Measurements from ENCODE around the gene SPRYD3. TPM values are rescaled to one million over a fixed set of nuclear protein-coding genes. Genes with fewer than 3 reads are reported as not detected.

SPRYD3 gene
- total RNA-seq, 4 donors from 2014 or later, result 21.0 to 39.5 (median 28.4) TPM

DNA sequence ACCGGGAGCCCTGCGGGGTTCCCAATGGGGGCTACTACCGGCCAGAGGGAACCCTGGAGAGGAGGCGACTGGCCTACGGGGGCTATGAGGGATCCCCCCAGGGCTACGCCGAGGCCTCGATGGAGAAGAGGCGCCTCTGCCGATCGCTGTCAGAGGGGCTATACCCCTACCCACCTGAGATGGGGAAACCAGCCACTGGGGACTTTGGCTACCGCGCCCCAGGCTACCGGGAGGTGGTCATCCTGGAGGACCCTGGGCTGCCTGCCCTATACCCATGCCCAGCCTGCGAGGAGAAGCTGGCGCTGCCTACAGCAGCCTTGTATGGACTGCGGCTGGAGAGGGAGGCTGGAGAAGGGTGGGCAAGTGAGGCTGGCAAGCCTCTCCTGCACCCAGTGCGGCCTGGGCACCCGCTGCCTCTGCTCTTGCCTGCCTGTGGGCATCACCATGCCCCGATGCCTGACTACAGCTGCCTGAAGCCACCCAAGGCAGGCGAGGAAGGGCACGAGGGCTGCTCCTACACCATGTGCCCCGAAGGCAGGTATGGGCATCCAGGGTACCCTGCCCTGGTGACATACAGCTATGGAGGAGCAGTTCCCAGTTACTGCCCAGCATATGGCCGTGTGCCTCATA is 19.6 kb downstream of the SPRYD3 start:
- 14 to 87% methylated on average over 1 to 24 of the region's 24 CpGs for WGBS, 2 donors
- no peak overlapping the region for H3K4me3 ChIP-seq (ENCODE audit: low read depth, poor library complexity, severe bottlenecking)
- no peak for TF ChIP-seq POLR2A (IDR thresholded peaks at IDR 0.05)
- TF ChIP-seq, protein P1, sequence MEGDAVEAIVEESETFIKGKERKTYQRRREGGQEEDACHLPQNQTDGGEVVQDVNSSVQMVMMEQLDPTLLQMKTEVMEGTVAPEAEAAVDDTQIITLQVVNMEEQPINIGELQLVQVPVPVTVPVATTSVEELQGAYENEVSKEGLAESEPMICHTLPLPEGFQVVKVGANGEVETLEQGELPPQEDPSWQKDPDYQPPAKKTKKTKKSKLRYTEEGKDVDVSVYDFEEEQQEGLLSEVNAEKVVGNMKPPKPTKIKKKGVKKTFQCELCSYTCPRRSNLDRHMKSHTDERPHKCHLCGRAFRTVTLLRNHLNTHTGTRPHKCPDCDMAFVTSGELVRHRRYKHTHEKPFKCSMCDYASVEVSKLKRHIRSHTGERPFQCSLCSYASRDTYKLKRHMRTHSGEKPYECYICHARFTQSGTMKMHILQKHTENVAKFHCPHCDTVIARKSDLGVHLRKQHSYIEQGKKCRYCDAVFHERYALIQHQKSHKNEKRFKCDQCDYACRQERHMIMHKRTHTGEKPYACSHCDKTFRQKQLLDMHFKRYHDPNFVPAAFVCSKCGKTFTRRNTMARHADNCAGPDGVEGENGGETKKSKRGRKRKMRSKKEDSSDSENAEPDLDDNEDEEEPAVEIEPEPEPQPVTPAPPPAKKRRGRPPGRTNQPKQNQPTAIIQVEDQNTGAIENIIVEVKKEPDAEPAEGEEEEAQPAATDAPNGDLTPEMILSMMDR (IDR thresholded peaks at IDR 0.05), result no peak
- peak in 1 of 2 donors; percentile 15 for DNase-seq (ENCODE audit: low spot score in 2 of 2)
- intact Hi-C loops (cut with DNase I; ENCODE audit: low total_unique reads), result loop anchor here (10.0 kb wide), 1 partner anchor 135 kb away; no protein-coding TSS in a partner anchor

DNA sequence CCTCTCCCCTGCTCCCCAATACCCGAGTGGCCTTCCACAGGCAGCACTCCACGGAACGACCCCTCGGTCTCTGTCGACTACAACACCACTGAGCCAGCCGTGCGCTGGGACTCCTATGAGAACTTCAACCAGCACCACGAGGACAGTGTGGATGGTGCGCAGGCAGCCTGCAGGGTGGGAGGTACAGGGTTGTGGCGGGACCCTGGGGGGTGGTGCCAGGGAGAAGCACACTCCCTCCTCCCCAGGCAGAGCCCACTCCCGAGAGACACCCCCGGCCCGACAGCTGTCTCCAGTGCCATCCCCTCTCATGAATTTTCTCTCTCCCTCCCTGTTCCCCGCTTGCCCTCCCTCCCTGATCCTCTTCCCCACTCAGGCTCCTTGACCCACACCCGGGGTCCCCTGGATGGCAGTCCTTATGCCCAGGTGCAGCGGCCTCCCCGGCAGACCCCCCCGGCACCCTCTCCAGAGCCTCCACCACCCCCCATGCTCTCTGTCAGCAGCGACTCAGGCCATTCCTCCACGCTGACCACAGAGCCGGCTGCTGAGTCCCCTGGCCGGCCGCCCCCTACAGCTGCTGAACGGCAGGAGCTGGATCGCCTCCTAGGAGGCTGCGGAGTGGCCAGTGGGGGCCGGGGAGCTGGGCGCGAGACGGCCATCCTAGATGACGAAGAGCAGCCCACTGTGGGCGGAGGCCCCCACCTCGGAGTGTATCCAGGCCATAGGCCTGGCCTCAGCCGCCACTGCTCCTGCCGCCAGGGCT is 20.3 kb downstream of the SPRYD3 start:
- intact Hi-C loops (cut with DNase I; ENCODE audit: low total_unique reads), result no loop called here
- no peak overlapping the region for H3K4me3 ChIP-seq (ENCODE audit: low read depth, poor library complexity, severe bottlenecking)
- TF ChIP-seq, protein P1 (IDR thresholded peaks at IDR 0.05), result no peak
- TF ChIP-seq POLR2A (IDR thresholded peaks at IDR 0.05), result no peak
- WGBS, 2 donors, result 81 to 84% methylated on average over 24 to 27 of the region's 35 CpGs
- DNase-seq (ENCODE audit: low spot score in 2 of 2), result peak in 1 of 2 donors; percentile 15

GRCh38 chr12:53057816-53058500 is 21.2 kb downstream of the SPRYD3 start:
- no peak for TF ChIP-seq POLR2A (IDR thresholded peaks at IDR 0.05)
- TF ChIP-seq, protein P1 (IDR thresholded peaks at IDR 0.05), result no peak
- DNase-seq (ENCODE audit: low spot score in 2 of 2), result peak in 1 of 2 donors; percentile 84
- WGBS, 2 donors, result 88 to 89% methylated on average over 13 of the region's 13 CpGs
- H3K4me3 ChIP-seq (ENCODE audit: low read depth, poor library complexity, severe bottlenecking), result no peak overlapping the region
- intact Hi-C loops (cut with DNase I; ENCODE audit: low total_unique reads), result no loop called here

GRCh38 chr12:53056901-53057300 is 22.3 kb downstream of the SPRYD3 start:
- TF ChIP-seq, protein P1 (IDR thresholded peaks at IDR 0.05), result no peak
- no peak for TF ChIP-seq POLR2A (IDR thresholded peaks at IDR 0.05)
- DNase-seq (ENCODE audit: low spot score in 2 of 2), result no peak
- intact Hi-C loops (cut with DNase I; ENCODE audit: low total_unique reads), result no loop called here

GRCh38 chr12:53056296-53056695 is 22.9 kb downstream of the SPRYD3 start:
- intact Hi-C loops (cut with DNase I; ENCODE audit: low total_unique reads), result no loop called here
- TF ChIP-seq, protein P1 (IDR thresholded peaks at IDR 0.05), result no peak
- no peak for TF ChIP-seq POLR2A (IDR thresholded peaks at IDR 0.05)
- peak in 1 of 2 donors; percentile 79 for DNase-seq (ENCODE audit: low spot score in 2 of 2)
- H3K4me3 ChIP-seq (ENCODE audit: low read depth, poor library complexity, severe bottlenecking), result no peak overlapping the region
- 79 to 83% methylated on average over 5 of the region's 5 CpGs for WGBS, 2 donors

More at GRCh38 chr12:53056901-53057300, 22.3 kb downstream of the SPRYD3 start:
- H3K4me3 ChIP-seq (ENCODE audit: low read depth, poor library complexity, severe bottlenecking), result no peak overlapping the region
- 86 to 95% methylated on average over 7 of the region's 7 CpGs for WGBS, 2 donors

Data from lower leg skin (tissue), 4 donors.